Spleen (tissue), 11 donors: ENCODE results near the gene PTCH1. TPM values are rescaled to one million over a fixed set of nuclear protein-coding genes. Genes with fewer than 3 reads are reported as not detected.

ENCODE experiments used
- DNase-seq: peaks from one replicate; pipeline ENCODE4 v3.0.0-alpha.2; 2020
- H3K27ac ChIP-seq, 8 donors: fragments of 200-600 bp; sonication (generic) in 7 of 8; 1 replicate in 4 of 8; 2 replicates in 4 of 8; pipeline versions ENCODE4 v1.5.0 to v1.8.0; 2016 to 2021; ENCODE audit warnings: inconsistent platforms in 4 of 8, mild to moderate bottlenecking in 4 of 8, moderate library complexity in 1 of 8
- H3K27me3 ChIP-seq, 7 donors: fragments of 200-600 bp; sonication (generic) in 6 of 7; replicated peaks in 1 of 7; 1 replicate in 4 of 7; 2 replicates in 3 of 7; pipeline versions ENCODE4 v1.5.0 to v1.8.0; 2016 to 2021; ENCODE audit warnings: inconsistent platforms in 3 of 7, mild to moderate bottlenecking in 1 of 7
- H3K36me3 ChIP-seq, 6 donors: fragments of 200-600 bp; sonication (generic) in 5 of 6; 1 replicate in 4 of 6; 2 replicates in 2 of 6; pipeline versions ENCODE4 v1.5.0 to v1.8.0; 2016 to 2021; ENCODE audit warnings: inconsistent platforms in 2 of 6
- H3K4me1 ChIP-seq, 6 donors: fragments of 200-600 bp; sonication (generic) in 5 of 6; 1 replicate in 3 of 6; 2 replicates in 3 of 6; pipeline versions ENCODE4 v1.5.0 to v1.8.0; 2016 to 2021; ENCODE audit warnings: inconsistent platforms in 3 of 6
- H3K4me3 ChIP-seq, 8 donors: fragments of 200-600 bp; sonication (generic) in 7 of 8; 1 replicate in 4 of 8; 2 replicates in 4 of 8; pipeline versions ENCODE4 v1.5.0 to v1.8.0; 2016 to 2021; ENCODE audit warnings: inconsistent platforms in 4 of 8, mild to moderate bottlenecking in 4 of 8, moderate library complexity in 2 of 8
- H3K9me3 ChIP-seq, 8 donors: fragments of 200-600 bp; sonication (generic) in 7 of 8; 1 replicate in 4 of 8; 2 replicates in 4 of 8; pipeline versions ENCODE4 v1.5.0 to v1.8.0; 2016 to 2021; ENCODE audit warnings: inconsistent platforms in 4 of 8
- POLR2A ChIP-seq, 3 donors: fragments of 450-650 bp; IDR thresholded peaks; one replicate each; pipeline ENCODE4 v1.5.1; 2017; ENCODE audit warnings: antibody characterized with exemption in 3 of 3, mild to moderate bottlenecking in 1 of 3
- POLR2AphosphoS5 ChIP-seq, 3 donors: sonication (generic); formaldehyde crosslinking; IDR thresholded peaks; one replicate each; pipeline ENCODE4 v1.5.1; 2017; ENCODE audit warnings: antibody characterized with exemption in 3 of 3
- WGBS, 5 donors: extraction: QIAGEN DNeasy Blood & Tissue Kit in 3 of 5; methylation state at CpG; one replicate each; pipeline versions ENCODE4 v1.1.5 to v1.1.7; 2013 to 2018; 5-methylcytosine and 5-hydroxymethylcytosine counted together
- intact Hi-C: fragments of 100-400 bp; cut with DNase I; formaldehyde crosslinking; loops from one replicate; pipeline ENCODE4 v1.15.0; 2023; ENCODE audit warnings: low total_unique reads
- polyA plus RNA-seq, 3 donors: library from polyadenylated mRNA; stranded (reverse); fragments of 200-250 nt; gene quantifications; one replicate each; pipeline ENCODE4 v1.2.1, GENCODE V29; 2013
- total RNA-seq, 7 donors: library from RNA; depleted of rRNA in 3 of 7; stranded (reverse); fragments of >200 nt in 3 of 7; fragmentation: NEBNext Ultra II Directional in 4 of 7; extraction: Animal tissue kit (Norgen Biotek cat#: 25700) in 4 of 7; gene quantifications; one replicate each; pipeline versions ENCODE4 v1.1.0 to v1.2.1, GENCODE V29; 2016 to 2021
- TF ChIP-seq, protein P1 (sequence below), 11 experiments: fragments of 200-600 bp in 7 of 11; fragments of 450-650 bp in 4 of 11; sonication (generic) in 4 of 11; IDR thresholded peaks in 8 of 11; conservative IDR thresholded peaks in 3 of 11; 1 replicate in 7 of 11; 2 replicates in 4 of 11; pipeline versions ENCODE4 v1.4.0 to v1.8.0; 2016 to 2021; ENCODE audit warnings: antibody characterized with exemption in 11 of 11, inconsistent platforms in 4 of 11, mild to moderate bottlenecking in 1 of 11
- donor health status: healthy with polysubstance abuse.
- donor health status: DM: no; HTN: no; CAD: no; lungs with moderate emphysema.
- donor health status: DM: no; HTN: no; CAD: no.
- donor health status: Bipolar disorder and iron deficiency.
- donor health status: healthy.
- donor health status: DM: no; HTN: no; CAD: no.
- donor health status: DM: yes; HTN: yes; CAD: no.

The PTCH1 gene
- total and polyA plus RNA-seq, 10 donors: 0.70 to 32.1 (median 11.3) TPM

DNA sequence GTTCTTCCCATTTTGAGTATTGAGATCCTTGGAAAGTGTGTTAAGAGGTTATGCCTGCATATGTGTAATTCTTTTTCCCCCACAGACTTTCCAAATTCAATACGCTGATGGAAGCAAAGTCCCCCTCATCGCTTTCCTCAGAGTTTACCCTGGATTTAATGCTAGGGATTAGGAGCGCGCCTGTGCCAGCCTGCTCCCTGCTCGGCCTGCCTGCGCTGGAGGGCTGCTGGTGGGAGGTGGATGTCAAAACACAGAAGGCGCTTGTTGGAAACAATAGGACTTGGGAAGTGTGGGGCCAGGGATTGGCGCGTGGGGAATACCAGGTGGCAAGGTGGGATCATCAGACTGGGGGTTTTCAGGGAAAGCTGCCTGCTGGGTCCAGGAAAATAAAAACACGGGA lies 39.8 kb upstream of the PTCH1 start:
- Histone ChIP-seq H3K27ac (no peak overlapping the region), H3K36me3 (no peaks in the 10 kb centered on the region), H3K9me3 (no peaks in the 10 kb centered on the region), H3K27me3 (peaks cover 0 to 43% (median 7%) of the 10 kb centered on the region in 7 donors), H3K4me3 (no peak overlapping the region), H3K4me1 (peaks cover 0 to 5% (median 0%) of the 10 kb centered on the region in 6 donors)
- TF ChIP-seq POLR2A (IDR thresholded peaks at IDR 0.05) (no peak), POLR2AphosphoS5 (IDR thresholded peaks at IDR 0.05) (no peak)
- TF ChIP-seq, protein P1, sequence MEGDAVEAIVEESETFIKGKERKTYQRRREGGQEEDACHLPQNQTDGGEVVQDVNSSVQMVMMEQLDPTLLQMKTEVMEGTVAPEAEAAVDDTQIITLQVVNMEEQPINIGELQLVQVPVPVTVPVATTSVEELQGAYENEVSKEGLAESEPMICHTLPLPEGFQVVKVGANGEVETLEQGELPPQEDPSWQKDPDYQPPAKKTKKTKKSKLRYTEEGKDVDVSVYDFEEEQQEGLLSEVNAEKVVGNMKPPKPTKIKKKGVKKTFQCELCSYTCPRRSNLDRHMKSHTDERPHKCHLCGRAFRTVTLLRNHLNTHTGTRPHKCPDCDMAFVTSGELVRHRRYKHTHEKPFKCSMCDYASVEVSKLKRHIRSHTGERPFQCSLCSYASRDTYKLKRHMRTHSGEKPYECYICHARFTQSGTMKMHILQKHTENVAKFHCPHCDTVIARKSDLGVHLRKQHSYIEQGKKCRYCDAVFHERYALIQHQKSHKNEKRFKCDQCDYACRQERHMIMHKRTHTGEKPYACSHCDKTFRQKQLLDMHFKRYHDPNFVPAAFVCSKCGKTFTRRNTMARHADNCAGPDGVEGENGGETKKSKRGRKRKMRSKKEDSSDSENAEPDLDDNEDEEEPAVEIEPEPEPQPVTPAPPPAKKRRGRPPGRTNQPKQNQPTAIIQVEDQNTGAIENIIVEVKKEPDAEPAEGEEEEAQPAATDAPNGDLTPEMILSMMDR (IDR thresholded peaks at IDR 0.05 in 8 of 11, conservative IDR thresholded peaks at IDR 0.05 in 3 of 11): no peak
- intact Hi-C loops: no loop called here
- DNase-seq: no peak
- 75 to 88% (median 80%) methylated on average over 10 of the region's 10 CpGs for WGBS, 5 donors

DNA sequence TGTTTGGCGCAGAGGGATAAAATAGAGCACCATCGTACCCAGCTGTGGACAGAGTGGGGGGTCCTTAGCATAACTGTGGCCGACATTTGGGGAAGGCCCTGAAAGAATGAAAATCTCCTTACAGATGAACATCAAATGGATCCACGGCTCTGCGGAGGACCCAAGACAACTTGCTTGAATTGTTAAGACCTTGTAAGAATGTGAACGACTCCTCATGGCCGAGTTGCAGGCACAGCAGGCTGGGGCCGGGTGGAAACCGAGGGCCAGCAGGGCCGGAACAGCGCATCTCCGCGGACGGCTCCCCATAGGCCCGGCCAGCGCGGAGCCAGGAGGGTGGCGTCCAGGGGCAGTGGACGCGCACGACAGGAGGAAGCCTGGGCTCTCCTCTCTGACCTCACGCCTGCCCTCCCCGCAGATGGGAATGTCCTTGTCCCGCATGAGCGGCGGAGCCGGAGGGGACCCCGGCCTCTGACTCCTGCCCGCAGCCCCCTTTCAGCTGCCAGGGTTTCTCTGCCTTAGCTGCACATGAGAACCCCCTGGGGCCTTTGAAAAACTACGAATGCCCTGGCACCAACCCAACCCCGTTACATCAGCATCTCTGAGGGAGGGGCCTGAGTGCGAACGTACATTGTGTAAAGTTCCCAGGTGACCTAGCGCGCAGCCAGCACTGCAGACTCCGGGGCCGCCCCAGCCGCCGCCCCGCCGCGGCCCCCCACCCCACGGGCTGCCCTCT lies 36.2 kb upstream of the PTCH1 start:
- H3K27ac ChIP-seq: peak overlapping the region in 4 of 8 donors; percentile 33 to 48 (median 38)
- WGBS, 5 donors: 17 to 30% (median 22%) methylated on average over 41 to 43 of the region's 43 CpGs
- peak overlapping the region in 4 of 8 donors; percentile 6 to 50 (median 28) for H3K4me3 ChIP-seq
- TF ChIP-seq, protein P1 (IDR thresholded peaks at IDR 0.05 in 8 of 11, conservative IDR thresholded peaks at IDR 0.05 in 3 of 11): no peak
- TF ChIP-seq POLR2A (IDR thresholded peaks at IDR 0.05) (no peak), POLR2AphosphoS5 (IDR thresholded peaks at IDR 0.05) (peak in 2 of 3 donors; percentile 62 to 66)
- H3K9me3 ChIP-seq: no peaks in the 10 kb centered on the region
- no peaks in the 10 kb centered on the region for H3K36me3 ChIP-seq
- H3K4me1 ChIP-seq: peaks cover 0 to 5% (median 0%) of the 10 kb centered on the region in 6 donors
- peaks cover 0 to 36% (median 7%) of the 10 kb centered on the region in 7 donors for H3K27me3 ChIP-seq
- intact Hi-C loops: no loop called here
- peak; percentile 79 for DNase-seq

DNA sequence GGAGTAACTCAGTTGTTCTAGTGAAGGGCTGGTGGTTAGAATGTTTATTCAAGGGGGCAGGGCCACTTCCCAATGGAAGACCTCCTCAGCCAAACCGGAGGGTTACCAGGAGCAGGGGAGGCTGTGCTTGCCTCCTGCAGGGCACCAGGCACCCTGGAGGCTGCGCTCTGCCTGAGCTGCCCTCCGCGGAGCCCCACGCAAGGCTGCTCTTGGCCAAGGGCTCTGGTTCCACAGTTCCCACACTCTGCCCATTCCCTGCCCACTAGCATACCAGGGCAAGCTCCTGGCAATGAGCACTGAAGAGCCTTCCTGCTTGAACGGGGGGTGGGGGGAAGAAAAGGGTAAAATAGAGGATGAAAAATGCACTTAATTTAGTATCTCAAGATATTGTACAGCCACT lies 35.5 kb upstream of the PTCH1 start:
- H3K4me1 ChIP-seq: peaks cover 0 to 5% (median 0%) of the 10 kb centered on the region in 6 donors
- intact Hi-C loops: no loop called here
- H3K36me3 ChIP-seq: no peaks in the 10 kb centered on the region
- 81 to 95% (median 84%) methylated on average over 6 of the region's 6 CpGs for whole genome bisulfite sequencing, 5 donors
- H3K9me3 ChIP-seq: no peaks in the 10 kb centered on the region
- H3K27me3 ChIP-seq: peaks cover 0 to 36% (median 7%) of the 10 kb centered on the region in 7 donors
- no peak for TF ChIP-seq POLR2AphosphoS5 (IDR thresholded peaks at IDR 0.05)
- TF ChIP-seq POLR2A (IDR thresholded peaks at IDR 0.05): no peak
- TF ChIP-seq, protein P1 (IDR thresholded peaks at IDR 0.05 in 8 of 11, conservative IDR thresholded peaks at IDR 0.05 in 3 of 11): no peak
- no peak overlapping the region for H3K4me3 ChIP-seq
- DNase-seq: no peak
- H3K27ac ChIP-seq: no peak overlapping the region

DNA sequence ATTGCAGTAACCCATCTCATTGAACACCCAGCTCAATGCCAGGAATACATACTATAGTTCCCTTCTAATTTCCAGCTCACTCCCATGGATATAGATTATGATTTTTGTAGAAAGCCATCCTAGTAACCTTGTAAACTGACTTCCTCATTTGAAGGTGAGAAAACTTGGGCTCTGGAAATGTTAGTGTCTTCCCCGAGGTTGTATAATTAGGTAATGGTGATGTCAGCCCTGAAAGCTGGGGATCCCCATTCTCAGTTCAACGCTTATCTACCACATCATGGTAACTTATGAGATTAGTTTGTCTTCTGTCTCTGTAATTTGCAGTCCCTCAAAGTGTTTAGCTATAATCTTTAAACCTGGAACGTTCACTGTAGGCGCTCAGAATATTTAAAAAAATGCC lies 34.6 kb upstream of the PTCH1 start:
- 75 to 80% (median 77%) methylated on average over 4 of the region's 4 CpGs for WGBS, 5 donors
- H3K27me3 ChIP-seq: peaks cover 0 to 32% (median 7%) of the 10 kb centered on the region in 7 donors
- no peaks in the 10 kb centered on the region for H3K9me3 ChIP-seq
- H3K36me3 ChIP-seq: no peaks in the 10 kb centered on the region
- H3K4me1 ChIP-seq: peaks cover 0 to 5% (median 0%) of the 10 kb centered on the region in 6 donors
- DNase-seq: no peak
- intact Hi-C loops: no loop called here
- H3K27ac ChIP-seq: no peak overlapping the region
- TF ChIP-seq POLR2AphosphoS5 (IDR thresholded peaks at IDR 0.05) (no peak), POLR2A (IDR thresholded peaks at IDR 0.05) (no peak)
- TF ChIP-seq, protein P1 (IDR thresholded peaks at IDR 0.05 in 8 of 11, conservative IDR thresholded peaks at IDR 0.05 in 3 of 11): no peak
- H3K4me3 ChIP-seq: no peak overlapping the region
